K562 (cell line): ENCODE data around the gene SNX14. TPM values are rescaled to one million over a fixed set of nuclear protein-coding genes. Genes with fewer than 3 reads are reported as not detected.
A peak's percentile ranks its signal among the peaks of the same experiment; 100 is the strongest.

Source experiments
- ARID1B ChIP-seq: fragments of 450-650 bp; IDR thresholded peaks from 2 replicates; pipeline ENCODE4 v1.6.1; 2016; ENCODE audit warnings: antibody characterized with exemption, mild to moderate bottlenecking, inconsistent platforms
- EGR1 ChIP-seq: fragments of 450-650 bp; conservative IDR thresholded peaks from 2 replicates; pipeline ENCODE4 v1.6.1; 2017; ENCODE audit warnings: mild to moderate bottlenecking
- EZH2 ChIP-seq: IDR thresholded peaks from 2 replicates; pipeline ENCODE4 v1.6.1; 2012; ENCODE audit warnings: low read depth, mild to moderate bottlenecking, inconsistent platforms, low read length, borderline replicate concordance
- HDAC2 ChIP-seq: fragments of 450-650 bp; IDR thresholded peaks from 2 replicates; pipeline ENCODE4 v1.6.1; 2016; ENCODE audit warnings: mild to moderate bottlenecking
- KAT8 ChIP-seq: fragments of 450-650 bp; IDR thresholded peaks from 2 replicates; pipeline ENCODE4 v1.6.1; 2016; ENCODE audit warnings: low read depth, mild to moderate bottlenecking
- MCM5 ChIP-seq: fragments of 450-650 bp; IDR thresholded peaks from 2 replicates; pipeline ENCODE4 v1.6.1; 2016; ENCODE audit warnings: low read depth
- MCM7 ChIP-seq, 2 experiments: fragments of 450-650 bp; IDR thresholded peaks; 2 replicates each; pipeline ENCODE4 v1.6.1; 2016 to 2018
- NR2F6 ChIP-seq: fragments of 450-650 bp; formaldehyde crosslinking; IDR thresholded peaks from 2 replicates; pipeline ENCODE4 v1.4.0; 2020; ENCODE audit warnings: mild to moderate bottlenecking
- PYGO2 ChIP-seq: fragments of 450-650 bp; IDR thresholded peaks from 2 replicates; pipeline ENCODE4 v1.6.1; 2016; ENCODE audit warnings: mild to moderate bottlenecking, missing genetic modification characterization, moderate library complexity, missing compliant biosample characterization
- SREBF2 ChIP-seq: sonication (generic); formaldehyde crosslinking; IDR thresholded peaks from 2 replicates; pipeline ENCODE4 v1.4.0; 2020; ENCODE audit warnings: mild to moderate bottlenecking, missing genetic modification reagents
- SRF ChIP-seq, 2 experiments: fragments of 250-450, 450-650 bp in 1 of 2; sonication (Bioruptor Pico) in 1 of 2; sonication (generic) in 1 of 2; formaldehyde crosslinking; IDR thresholded peaks; 2 replicates each; pipeline versions ENCODE4 v1.5.0 to v1.5.1; 2020 to 2022; ENCODE audit warnings: mild to moderate bottlenecking in 1 of 2, missing genetic modification reagents in 1 of 2
- TAF1 ChIP-seq: IDR thresholded peaks from 2 replicates; pipeline ENCODE4 v1.6.1; 2011; ENCODE audit warnings: mild to moderate bottlenecking, low read length, moderate library complexity; ENCODE audit not compliant: insufficient read depth, control insufficient read depth, severe bottlenecking; ENCODE audit errors: extremely low read depth
- TGIF2 ChIP-seq: sonication (generic); formaldehyde crosslinking; IDR thresholded peaks from 2 replicates; pipeline ENCODE4 v1.8.1; 2022; ENCODE audit warnings: mild to moderate bottlenecking, missing genetic modification reagents, moderate library complexity
- TSC22D4 ChIP-seq: fragments of 450-650 bp; IDR thresholded peaks from 2 replicates; pipeline ENCODE4 v1.6.1; 2016; ENCODE audit warnings: missing genetic modification characterization, missing biosample characterization, control low read depth
- ZKSCAN1 ChIP-seq: fragments of 150-350 bp; IDR thresholded peaks from 2 replicates; pipeline ENCODE4 v1.6.1; 2016; ENCODE audit warnings: low read depth, low read length
- ZNF217 ChIP-seq: sonication (generic); formaldehyde crosslinking; IDR thresholded peaks from 2 replicates; pipeline ENCODE4 v1.8.0; 2022; ENCODE audit warnings: mild to moderate bottlenecking, missing genetic modification reagents
- ZSCAN32 ChIP-seq: fragments of 450-650 bp; formaldehyde crosslinking; IDR thresholded peaks from 2 replicates; pipeline ENCODE4 v1.4.0; 2020; ENCODE audit warnings: mild to moderate bottlenecking, moderate library complexity
- polyA plus RNA-seq, 8 experiments: library from polyadenylated mRNA; depleted of rRNA in 4 of 8; stranded (reverse) in 5 of 8; unstranded in 3 of 8; fragments of >200 nt; fragmentation: Nextera tagmentation in 2 of 8; fragmentation: Illumina TruSeq in 1 of 8; extraction: Ambion mirVana in 2 of 8; extraction: Trizol in 1 of 8; gene quantifications; 2 replicates each; pipeline versions ENCODE4 v1.2.1 to v1.2.3, GENCODE V29; 2011 to 2014; ENCODE audit warnings: inconsistent platforms in 1 of 8, missing spikeins in 1 of 8
- total RNA-seq, 7 experiments: library from RNA; depleted of rRNA in 6 of 7; stranded (reverse); fragments of >200 nt in 6 of 7; fragmentation: Illumina TruSeq in 2 of 7; extraction: Trizol in 2 of 7; gene quantifications; 2 replicates each; pipeline versions ENCODE4 v1.2.1 to v1.2.3, GENCODE V29; 2011 to 2021; ENCODE audit warnings: low replicate concordance in 1 of 7
- TF ChIP-seq, protein P1 (sequence below): IDR thresholded peaks from 2 replicates; pipeline ENCODE4 v1.6.1; 2014; ENCODE audit warnings: antibody characterized with exemption
- TF ChIP-seq, protein P2 (sequence below): sonication (generic); formaldehyde crosslinking; IDR thresholded peaks from 2 replicates; pipeline ENCODE4 v1.8.0; 2023; ENCODE audit warnings: mild to moderate bottlenecking, missing genetic modification reagents
- TF ChIP-seq, protein P3 (sequence below): fragments of 250-450 bp; sonication (Bioruptor Pico); IDR thresholded peaks from 2 replicates; pipeline ENCODE4 v1.5.0; 2021; ENCODE audit warnings: mild to moderate bottlenecking, moderate library complexity
- TF ChIP-seq, protein P4 (sequence below), 2 experiments: fragments of 450-650 bp; conservative IDR thresholded peaks; 2 replicates each; pipeline ENCODE4 v1.6.1; 2017; ENCODE audit warnings: mild to moderate bottlenecking in 2 of 2, moderate library complexity in 2 of 2

The SNX14 gene
- total and polyA plus RNA-seq, 9 of the 15 experiments (the other 6 are each of a cell fraction or from before 2014, with no cell fraction given): 46.5 to 140 (median 71.2) TPM

DNA sequence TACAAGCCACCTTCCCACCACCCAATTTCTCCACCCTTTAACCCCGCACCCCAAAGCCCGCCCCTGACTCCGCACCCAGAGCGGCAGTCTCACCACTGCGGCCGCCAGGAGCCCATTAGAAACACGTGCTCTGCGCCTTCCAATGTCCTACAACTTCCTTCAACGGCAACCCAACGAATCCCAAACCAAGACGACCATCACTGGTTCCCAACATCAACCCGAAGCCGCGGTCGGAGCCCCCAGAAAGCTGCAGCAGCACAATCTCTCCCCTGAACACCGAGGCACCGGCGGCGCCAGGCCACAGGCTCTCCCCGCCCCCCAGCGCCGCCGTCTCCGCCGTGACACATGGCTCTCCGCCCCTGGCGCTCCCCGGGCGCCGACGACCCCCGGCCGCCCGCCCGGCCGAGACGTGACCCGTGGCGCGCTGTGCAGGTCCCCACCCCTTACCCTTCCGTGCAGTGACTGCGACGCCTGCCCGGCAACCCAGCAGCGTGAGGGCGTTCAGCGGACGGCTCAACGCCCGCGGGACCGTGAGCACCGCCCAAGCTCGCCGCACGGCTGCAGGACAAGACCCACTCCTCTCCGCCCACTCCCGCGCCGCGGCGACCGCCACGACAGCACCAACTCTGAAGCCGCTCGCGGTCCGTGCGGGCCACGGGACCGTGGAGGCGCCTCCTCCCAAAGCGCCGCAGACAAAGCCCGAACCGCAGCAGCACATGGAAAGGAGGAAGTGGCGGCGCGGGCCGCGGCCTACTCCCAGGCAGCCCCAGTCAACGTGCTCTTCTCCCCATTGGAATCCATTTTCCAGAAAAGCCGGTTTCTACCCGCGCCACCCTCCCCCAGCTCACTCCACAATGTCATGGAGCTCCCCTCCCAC, 48.5 kb upstream of the SNX14 start (continued):
- no peak for TF ChIP-seq ZSCAN32
- no peak; the same call in 1 of the 2 replicates for TF ChIP-seq KAT8
- TF ChIP-seq TGIF2 (CRISPR knock-in tag): no peak
- TF ChIP-seq, protein P1, sequence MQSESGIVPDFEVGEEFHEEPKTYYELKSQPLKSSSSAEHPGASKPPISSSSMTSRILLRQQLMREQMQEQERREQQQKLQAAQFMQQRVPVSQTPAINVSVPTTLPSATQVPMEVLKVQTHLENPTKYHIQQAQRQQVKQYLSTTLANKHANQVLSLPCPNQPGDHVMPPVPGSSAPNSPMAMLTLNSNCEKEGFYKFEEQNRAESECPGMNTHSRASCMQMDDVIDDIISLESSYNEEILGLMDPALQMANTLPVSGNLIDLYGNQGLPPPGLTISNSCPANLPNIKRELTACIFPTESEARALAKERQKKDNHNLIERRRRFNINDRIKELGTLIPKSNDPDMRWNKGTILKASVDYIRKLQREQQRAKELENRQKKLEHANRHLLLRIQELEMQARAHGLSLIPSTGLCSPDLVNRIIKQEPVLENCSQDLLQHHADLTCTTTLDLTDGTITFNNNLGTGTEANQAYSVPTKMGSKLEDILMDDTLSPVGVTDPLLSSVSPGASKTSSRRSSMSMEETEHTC: no peak
- peak; percentile 18; the same call in 1 of the 2 replicates for TF ChIP-seq EGR1
- TF ChIP-seq, protein P2, sequence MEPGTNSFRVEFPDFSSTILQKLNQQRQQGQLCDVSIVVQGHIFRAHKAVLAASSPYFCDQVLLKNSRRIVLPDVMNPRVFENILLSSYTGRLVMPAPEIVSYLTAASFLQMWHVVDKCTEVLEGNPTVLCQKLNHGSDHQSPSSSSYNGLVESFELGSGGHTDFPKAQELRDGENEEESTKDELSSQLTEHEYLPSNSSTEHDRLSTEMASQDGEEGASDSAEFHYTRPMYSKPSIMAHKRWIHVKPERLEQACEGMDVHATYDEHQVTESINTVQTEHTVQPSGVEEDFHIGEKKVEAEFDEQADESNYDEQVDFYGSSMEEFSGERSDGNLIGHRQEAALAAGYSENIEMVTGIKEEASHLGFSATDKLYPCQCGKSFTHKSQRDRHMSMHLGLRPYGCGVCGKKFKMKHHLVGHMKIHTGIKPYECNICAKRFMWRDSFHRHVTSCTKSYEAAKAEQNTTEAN (CRISPR knock-in tag): no peak
- TF ChIP-seq HDAC2: peak; percentile 41; the same call in 1 of the 2 replicates
- no peak for TF ChIP-seq SRF (CRISPR knock-in tag; IDR thresholded peaks at IDR 0.05)
- TF ChIP-seq PYGO2 (tag): no peak
- TF ChIP-seq, protein P3, sequence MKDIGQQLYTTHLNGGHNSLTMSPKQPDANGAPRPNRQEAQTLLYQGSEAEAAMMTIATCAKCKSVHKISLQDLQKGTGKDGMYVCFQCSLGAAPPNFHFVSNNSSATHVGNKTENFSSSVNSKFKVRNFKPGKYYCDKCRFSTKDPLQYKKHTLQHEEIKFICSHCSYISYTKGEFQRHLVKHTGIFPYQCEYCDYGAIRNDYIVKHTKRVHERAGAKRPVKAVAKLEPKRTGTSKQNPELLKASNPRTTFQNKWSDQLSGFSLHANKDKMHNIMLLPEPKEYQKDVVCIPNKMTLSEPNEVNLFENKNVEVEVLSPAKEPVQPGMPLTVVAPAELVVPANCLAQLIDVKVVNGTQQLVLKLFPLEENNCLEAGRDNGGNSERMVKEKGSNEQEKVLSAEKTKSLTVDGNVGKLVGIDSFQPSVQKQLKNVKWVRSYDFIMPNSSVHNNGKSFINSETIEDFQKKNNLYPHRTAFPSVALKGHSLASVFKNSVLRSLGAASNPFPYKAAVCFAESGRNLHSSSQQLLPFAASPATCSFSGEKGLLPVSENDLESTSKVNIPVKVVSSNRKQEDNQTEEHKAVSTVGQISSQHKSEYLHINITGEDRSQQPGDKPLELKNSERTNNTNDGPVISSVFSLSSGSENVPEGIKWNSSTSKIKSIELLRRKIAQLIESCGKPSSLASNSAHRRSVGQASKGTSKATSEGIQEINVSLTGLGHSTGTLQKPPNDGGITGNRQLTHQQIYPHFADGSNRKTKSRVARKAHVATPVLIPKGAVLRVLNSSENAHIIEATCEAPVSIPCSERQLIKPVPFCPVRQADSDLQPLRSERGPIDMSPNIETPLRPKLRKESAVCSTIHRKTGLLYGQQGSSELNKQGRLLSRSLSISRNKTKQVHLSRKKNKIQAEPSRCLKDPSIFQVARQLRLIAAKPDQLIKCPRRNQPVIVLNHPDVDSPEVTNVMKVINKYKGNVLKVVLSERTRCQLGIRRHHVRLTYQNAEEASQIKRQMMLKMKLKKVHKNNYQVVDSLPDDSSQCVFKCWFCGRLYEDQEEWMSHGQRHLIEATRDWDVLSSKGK: no peak
- TF ChIP-seq, protein P4, sequence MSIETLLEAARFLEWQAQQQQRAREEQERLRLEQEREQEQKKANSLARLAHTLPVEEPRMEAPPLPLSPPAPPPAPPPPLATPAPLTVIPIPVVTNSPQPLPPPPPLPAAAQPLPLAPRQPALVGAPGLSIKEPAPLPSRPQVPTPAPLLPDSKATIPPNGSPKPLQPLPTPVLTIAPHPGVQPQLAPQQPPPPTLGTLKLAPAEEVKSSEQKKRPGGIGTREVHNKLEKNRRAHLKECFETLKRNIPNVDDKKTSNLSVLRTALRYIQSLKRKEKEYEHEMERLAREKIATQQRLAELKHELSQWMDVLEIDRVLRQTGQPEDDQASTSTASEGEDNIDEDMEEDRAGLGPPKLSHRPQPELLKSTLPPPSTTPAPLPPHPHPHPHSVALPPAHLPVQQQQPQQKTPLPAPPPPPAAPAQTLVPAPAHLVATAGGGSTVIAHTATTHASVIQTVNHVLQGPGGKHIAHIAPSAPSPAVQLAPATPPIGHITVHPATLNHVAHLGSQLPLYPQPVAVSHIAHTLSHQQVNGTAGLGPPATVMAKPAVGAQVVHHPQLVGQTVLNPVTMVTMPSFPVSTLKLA (conservative IDR thresholded peaks at IDR 0.05): peak; percentile 86 to 90
- TF ChIP-seq EZH2: no peak
- no peak for TF ChIP-seq SREBF2
- TF ChIP-seq MCM5: no peak
- TF ChIP-seq TAF1: peak; percentile 10
- TF ChIP-seq MCM7 (IDR thresholded peaks at IDR 0.05): no peak
- TF ChIP-seq ZNF217 (CRISPR knock-in tag): no peak
- no peak for TF ChIP-seq NR2F6 (CRISPR knock-in tag)
- no peak for TF ChIP-seq ZKSCAN1
- no peak for TF ChIP-seq TSC22D4 (tag)
- no peak for TF ChIP-seq ARID1B
